K562 (cell line): ENCODE results near the gene MAML3. TPM values are rescaled to one million over a fixed set of nuclear protein-coding genes. Genes with fewer than 3 reads are reported as not detected.

ENCODE experiments used
- ATAC-seq: fragments of 200-7000 bp; cut with Tn5 transposase; 3 replicates; pipeline ENCODE4 v1.9.1; 2020; ENCODE audit warnings: moderate library complexity
- BruUV-seq: library from RNA; stranded (reverse); fragments of 400-500 nt; replicated peaks from 2 replicates; lab custom pipeline; 2021; lab: Mats Ljungman, UMichigan
- CTCF ChIA-PET: fragments of 300-600 bp; formaldehyde crosslinking; extraction: SDS; loops from one replicate; lab custom pipeline; 2021; ENCODE audit warnings: low intra/inter-chr PET ratio; lab: Yijun Ruan, JAX
- POLR2A ChIA-PET: fragments of 300-600, 350-650 bp; sonication (Branson Sonifier 250); formaldehyde crosslinking; extraction: SDS; loops from one replicate; lab custom pipeline; 2021; ENCODE audit warnings: antibody characterized with exemption, inconsistent platforms; lab: Yijun Ruan, JAX
- DNase-seq, 4 experiments: peaks; one replicate each; pipeline versions ENCODE4 v3.0.0 to v3.0.0-alpha.2; 2011 to 2018; ENCODE audit warnings: low spot score in 3 of 4, mixed read lengths in 3 of 4; ENCODE audit errors: extremely low read depth in 1 of 4
- FAIRE-seq: peaks from 2 replicates; lab custom pipeline; 2011; peaks lifted over from hg19 to GRCh38; lab: Jason Lieb, UNC
- H2AFZ ChIP-seq: 2 replicates; pipeline ENCODE4 v1.6.0; 2011; ENCODE audit warnings: low read depth, low read length, control low read depth, inconsistent platforms
- H3K27ac ChIP-seq: fragments of 200-600 bp; 3 replicates; pipeline ENCODE4 v1.8.0; 2011; ENCODE audit warnings: low read depth, mild to moderate bottlenecking, control low read depth, inconsistent platforms, low read length, moderate library complexity, mixed read lengths; ENCODE audit errors: extremely low read depth
- H3K27me3 ChIP-seq, 2 experiments: fragments of 300-600 bp in 1 of 2; 2 replicates in 1 of 2; 3 replicates in 1 of 2; pipeline versions ENCODE4 v1.6.0 to v1.8.0; 2011; ENCODE audit warnings: inconsistent platforms in 2 of 2, low read length in 2 of 2, mild to moderate bottlenecking in 1 of 2, mixed read lengths in 1 of 2, moderate library complexity in 1 of 2; ENCODE audit not compliant: control insufficient read depth in 2 of 2, insufficient read depth in 2 of 2
- H3K36me3 ChIP-seq: fragments of 300-600 bp; 3 replicates; pipeline ENCODE4 v1.8.0; 2011; ENCODE audit warnings: mild to moderate bottlenecking, low read length, inconsistent platforms; ENCODE audit not compliant: control insufficient read depth, insufficient read depth
- H3K4me1 ChIP-seq, 2 experiments: fragments of 200-600 bp in 1 of 2; replicated peaks in 1 of 2; 2 replicates in 1 of 2; 3 replicates in 1 of 2; pipeline versions ENCODE4 v1.5.1 to v1.8.0; 2011; ENCODE audit warnings: inconsistent platforms in 2 of 2, low read length in 2 of 2, mild to moderate bottlenecking in 1 of 2, mixed read lengths in 1 of 2, moderate library complexity in 1 of 2; ENCODE audit not compliant: control insufficient read depth in 2 of 2, insufficient read depth in 2 of 2
- H3K4me2 ChIP-seq: 2 replicates; pipeline ENCODE4 v1.6.1; 2011; ENCODE audit warnings: low read length, control low read depth, inconsistent platforms, mixed read lengths; ENCODE audit not compliant: insufficient read depth
- H3K4me3 ChIP-seq: fragments of 200-600 bp; sonication (generic), shearing (Covaris generic); 2 replicates; pipeline ENCODE4 v1.5.1; 2016; ENCODE audit warnings: control low read depth, inconsistent platforms
- H3K79me2 ChIP-seq: fragments of 200-600 bp; 3 replicates; pipeline ENCODE4 v1.8.0; 2011; ENCODE audit warnings: low read length, inconsistent platforms; ENCODE audit not compliant: control insufficient read depth, insufficient read depth
- H3K9ac ChIP-seq, 2 experiments: 2 replicates each; pipeline versions ENCODE4 v1.6.0 to v1.6.1; 2011; ENCODE audit warnings: low read depth in 2 of 2, low read length in 2 of 2, control low read depth in 1 of 2, inconsistent platforms in 1 of 2, mild to moderate bottlenecking in 1 of 2, mixed read lengths in 1 of 2; ENCODE audit not compliant: insufficient read depth in 1 of 2
- H3K9me1 ChIP-seq: one replicate; pipeline ENCODE4 v1.6.0; 2011; ENCODE audit warnings: inconsistent platforms, mild to moderate bottlenecking, low read length, moderate library complexity; ENCODE audit not compliant: control insufficient read depth, insufficient read depth
- H3K9me3 ChIP-seq: replicated peaks from 2 replicates; pipeline ENCODE4 v1.5.1; 2011; ENCODE audit warnings: low read depth, low read length, inconsistent platforms; ENCODE audit not compliant: control insufficient read depth, insufficient read depth
- H4K20me1 ChIP-seq: replicated peaks from 2 replicates; pipeline ENCODE4 v1.6.1; 2011; ENCODE audit warnings: low read length, inconsistent platforms, mixed read lengths; ENCODE audit not compliant: control insufficient read depth, insufficient read depth
- CCNT2 ChIP-seq: IDR thresholded peaks from 2 replicates; pipeline ENCODE4 v1.6.1; 2011; ENCODE audit warnings: borderline replicate concordance, low read depth, mild to moderate bottlenecking, moderate library complexity, mixed read lengths, low read length; ENCODE audit not compliant: insufficient read length; ENCODE audit errors: extremely low read depth
- CREBBP ChIP-seq: IDR thresholded peaks from one replicate; pipeline ENCODE4 v1.6.1; 2012; ENCODE audit warnings: low read depth, mild to moderate bottlenecking, control low read depth, inconsistent platforms, low read length
- CXXC5 ChIP-seq: fragments of 250-450 bp; sonication (Bioruptor Pico); IDR thresholded peaks from 2 replicates; pipeline ENCODE4 v1.8.0; 2022; ENCODE audit warnings: inconsistent platforms, mild to moderate bottlenecking, moderate library complexity
- EP300 ChIP-seq: IDR thresholded peaks from 2 replicates; pipeline ENCODE4 v1.6.1; 2012; ENCODE audit warnings: low read length, improper control_type of control experiment
- HMBOX1 ChIP-seq: sonication (generic); IDR thresholded peaks from 2 replicates; pipeline ENCODE4 v1.6.1; 2016
- MYBL2 ChIP-seq, 2 experiments: fragments of 450-650 bp in 1 of 2; sonication (generic) in 1 of 2; formaldehyde crosslinking in 1 of 2; IDR thresholded peaks; 2 replicates each; pipeline versions ENCODE4 v1.6.1 to v1.8.1; 2017 to 2022; ENCODE audit warnings: borderline replicate concordance in 1 of 2, inconsistent platforms in 1 of 2, low read depth in 1 of 2, mild to moderate bottlenecking in 1 of 2, missing genetic modification reagents in 1 of 2, moderate library complexity in 1 of 2
- NFE2 ChIP-seq: IDR thresholded peaks from 2 replicates; pipeline ENCODE4 v1.6.1; 2014; ENCODE audit warnings: antibody characterized with exemption, low read depth
- NR3C1 ChIP-seq: sonication (generic); formaldehyde crosslinking; IDR thresholded peaks from 2 replicates; pipeline ENCODE4 v1.8.1; 2022; ENCODE audit warnings: missing genetic modification reagents
- RBM22 ChIP-seq: fragments of 200-400 bp; formaldehyde crosslinking; IDR thresholded peaks from 2 replicates; pipeline ENCODE4 v1.6.1; 2018; ENCODE audit warnings: low read length, low read depth; ENCODE audit not compliant: poor library complexity, severe bottlenecking
- RNF2 ChIP-seq: sonication (generic); IDR thresholded peaks from 2 replicates; pipeline ENCODE4 v1.6.1; 2016
- SAFB ChIP-seq: fragments of 200-400 bp; formaldehyde crosslinking; IDR thresholded peaks from 2 replicates; pipeline ENCODE4 v1.6.1; 2017; ENCODE audit warnings: low read depth, low read length, borderline replicate concordance
- SAP30 ChIP-seq: fragments of 200-600 bp; sonication (generic); IDR thresholded peaks from 2 replicates; pipeline ENCODE4 v1.6.1; 2012; ENCODE audit warnings: borderline replicate concordance, low read depth, mild to moderate bottlenecking, moderate library complexity, low read length, control low read depth, inconsistent platforms; ENCODE audit not compliant: insufficient read depth, poor library complexity, severe bottlenecking
- STAT5A ChIP-seq: IDR thresholded peaks from 2 replicates; pipeline ENCODE4 v1.6.1; 2012; ENCODE audit warnings: low read length, inconsistent platforms, borderline replicate concordance
- TARDBP ChIP-seq: fragments of 450-650 bp; IDR thresholded peaks from 2 replicates; pipeline ENCODE4 v1.6.1; 2016
- TBP ChIP-seq: optimal IDR thresholded peaks from 2 replicates; pipeline ENCODE3; 2011; ENCODE audit warnings: low read depth, low read length, improper control_type of control experiment
- XRCC5 ChIP-seq: fragments of 200-400 bp; formaldehyde crosslinking; IDR thresholded peaks from 2 replicates; pipeline ENCODE4 v1.6.1; 2017; ENCODE audit warnings: low read depth, mild to moderate bottlenecking, low read length
- ZBTB11 ChIP-seq, 3 experiments: fragments of 200-800 bp in 1 of 3; fragments of 250-450 bp in 1 of 3; fragments of 450-650 bp in 1 of 3; sonication (Bioruptor Pico) in 1 of 3; sonication (Bioruptor generic) in 1 of 3; formaldehyde crosslinking in 1 of 3; IDR thresholded peaks; 2 replicates each; pipeline versions ENCODE4 v1.6.1 to v1.8.0; 2016 to 2022; ENCODE audit warnings: mild to moderate bottlenecking in 2 of 3, missing genetic modification characterization in 2 of 3, missing compliant biosample characterization in 1 of 3, moderate library complexity in 1 of 3
- ZNF280A ChIP-seq: fragments of 450-650 bp; IDR thresholded peaks from 2 replicates; pipeline ENCODE4 v1.6.1; 2018; ENCODE audit warnings: mild to moderate bottlenecking, low read depth; ENCODE audit not compliant: partially characterized antibody
- WGBS: fragments of 100-300 bp; shearing (Covaris generic); methylation state at CpG from one replicate; pipeline ENCODE4 v1.1.6; 2016; ENCODE audit warnings: low coverage, mixed read lengths; ENCODE audit not compliant: insufficient coverage; ENCODE audit errors: missing lambda C conversion rate; 5-methylcytosine and 5-hydroxymethylcytosine counted together
- in situ Hi-C: fragments of 300-500 bp; cut with MboI; formaldehyde crosslinking; loops from 4 replicates; pipeline ENCODE4 v1.15.0; 2018; ENCODE audit warnings: inconsistent platforms, mixed read lengths
- intact Hi-C: fragments of 100-400 bp; cut with micrococcal nuclease; formaldehyde crosslinking; loops from 2 replicates; pipeline ENCODE4 v1.14.2; 2022
- polyA plus RNA-seq, 8 experiments: library from polyadenylated mRNA; depleted of rRNA in 4 of 8; stranded (reverse) in 5 of 8; unstranded in 3 of 8; fragments of >200 nt; fragmentation: Nextera tagmentation in 2 of 8; fragmentation: Illumina TruSeq in 1 of 8; extraction: Ambion mirVana in 2 of 8; extraction: Trizol in 1 of 8; gene quantifications; 2 replicates each; pipeline versions ENCODE4 v1.2.1 to v1.2.3, GENCODE V29; 2011 to 2014; ENCODE audit warnings: inconsistent platforms in 1 of 8, missing spikeins in 1 of 8
- total RNA-seq, 7 experiments: library from RNA; depleted of rRNA in 6 of 7; stranded (reverse); fragments of >200 nt in 6 of 7; fragmentation: Illumina TruSeq in 2 of 7; extraction: Trizol in 2 of 7; gene quantifications; 2 replicates each; pipeline versions ENCODE4 v1.2.1 to v1.2.3, GENCODE V29; 2011 to 2021; ENCODE audit warnings: low replicate concordance in 1 of 7

MAML3 gene
- total and polyA plus RNA-seq, 9 of the 15 experiments (the other 6 are each of a cell fraction or from before 2014, with no cell fraction given) = 0.01 to 0.55 (median 0.25) TPM

- BruUV-seq = no TSS peak
- Histone ChIP-seq H3K4me3 (no peak overlapping the region), H3K27ac (no peak overlapping the region), H3K27me3 (no peaks in the 10 kb centered on the region; a peak in 2 of 5 replicates), H3K9me1 (no peaks in the 10 kb centered on the region), H3K36me3 (no peaks in the 10 kb centered on the region), H3K79me2 (no peaks in the 10 kb centered on the region), H3K9ac (no peak overlapping the region), H3K9me3 (no peaks in the 10 kb centered on the region), H2AFZ (no peak overlapping the region), H3K4me1 (no peaks in the 10 kb centered on the region), H3K4me2 (no peak overlapping the region), H4K20me1 (no peaks in the 10 kb centered on the region)
- FAIRE-seq (no peak), ATAC-seq (no peak), DNase-seq (peak in 1 of 4 experiments; percentile 3)
- POLR2A ChIA-PET = no interaction called here
- intact Hi-C loops (no loop called here), in situ Hi-C loops (no loop called here)
- 0% methylated on average over 2 of the region's 2 CpGs for WGBS
- CTCF ChIA-PET = no interaction called here
- TF ChIP-seq CCNT2 (no peak), CREBBP (no peak), EP300 (no peak), MYBL2 (IDR thresholded peaks at IDR 0.05; ENCODE audit: low read depth) (no peak), MYBL2 (CRISPR knock-in tag; IDR thresholded peaks at IDR 0.05; ENCODE audit: borderline replicate concordance) (no peak), RBM22 (no peak), ZBTB11 (CRISPR knock-in tag; IDR thresholded peaks at IDR 0.05) (no peak), TARDBP (no peak), STAT5A (no peak), NR3C1 (CRISPR knock-in tag) (no peak), SAFB (no peak), CXXC5 (CRISPR knock-in tag) (no peak), HMBOX1 (no peak), ZNF280A (no peak), NFE2 (no peak), XRCC5 (no peak), RNF2 (no peak), TBP (no peak), SAP30 (no peak)
These were observed 210.7 kb downstream of the MAML3 start for GRCh38 chr4:139943277-139943676.
